OCI-M1 (cell line): ENCODE results near the gene SNX14.
"Not testable (repeated sequence)": the region's sequence is repeated elsewhere in the genome, so short reads cannot be mapped to it uniquely, and the experiment has no call there.

Experiments
- DNase-seq: peaks from one replicate; lab custom pipeline; 2025; lab: John Stamatoyannopoulos, UW

The SNX14 gene, protein sequence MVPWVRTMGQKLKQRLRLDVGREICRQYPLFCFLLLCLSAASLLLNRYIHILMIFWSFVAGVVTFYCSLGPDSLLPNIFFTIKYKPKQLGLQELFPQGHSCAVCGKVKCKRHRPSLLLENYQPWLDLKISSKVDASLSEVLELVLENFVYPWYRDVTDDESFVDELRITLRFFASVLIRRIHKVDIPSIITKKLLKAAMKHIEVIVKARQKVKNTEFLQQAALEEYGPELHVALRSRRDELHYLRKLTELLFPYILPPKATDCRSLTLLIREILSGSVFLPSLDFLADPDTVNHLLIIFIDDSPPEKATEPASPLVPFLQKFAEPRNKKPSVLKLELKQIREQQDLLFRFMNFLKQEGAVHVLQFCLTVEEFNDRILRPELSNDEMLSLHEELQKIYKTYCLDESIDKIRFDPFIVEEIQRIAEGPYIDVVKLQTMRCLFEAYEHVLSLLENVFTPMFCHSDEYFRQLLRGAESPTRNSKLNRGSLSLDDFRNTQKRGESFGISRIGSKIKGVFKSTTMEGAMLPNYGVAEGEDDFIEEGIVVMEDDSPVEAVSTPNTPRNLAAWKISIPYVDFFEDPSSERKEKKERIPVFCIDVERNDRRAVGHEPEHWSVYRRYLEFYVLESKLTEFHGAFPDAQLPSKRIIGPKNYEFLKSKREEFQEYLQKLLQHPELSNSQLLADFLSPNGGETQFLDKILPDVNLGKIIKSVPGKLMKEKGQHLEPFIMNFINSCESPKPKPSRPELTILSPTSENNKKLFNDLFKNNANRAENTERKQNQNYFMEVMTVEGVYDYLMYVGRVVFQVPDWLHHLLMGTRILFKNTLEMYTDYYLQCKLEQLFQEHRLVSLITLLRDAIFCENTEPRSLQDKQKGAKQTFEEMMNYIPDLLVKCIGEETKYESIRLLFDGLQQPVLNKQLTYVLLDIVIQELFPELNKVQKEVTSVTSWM

DNA sequence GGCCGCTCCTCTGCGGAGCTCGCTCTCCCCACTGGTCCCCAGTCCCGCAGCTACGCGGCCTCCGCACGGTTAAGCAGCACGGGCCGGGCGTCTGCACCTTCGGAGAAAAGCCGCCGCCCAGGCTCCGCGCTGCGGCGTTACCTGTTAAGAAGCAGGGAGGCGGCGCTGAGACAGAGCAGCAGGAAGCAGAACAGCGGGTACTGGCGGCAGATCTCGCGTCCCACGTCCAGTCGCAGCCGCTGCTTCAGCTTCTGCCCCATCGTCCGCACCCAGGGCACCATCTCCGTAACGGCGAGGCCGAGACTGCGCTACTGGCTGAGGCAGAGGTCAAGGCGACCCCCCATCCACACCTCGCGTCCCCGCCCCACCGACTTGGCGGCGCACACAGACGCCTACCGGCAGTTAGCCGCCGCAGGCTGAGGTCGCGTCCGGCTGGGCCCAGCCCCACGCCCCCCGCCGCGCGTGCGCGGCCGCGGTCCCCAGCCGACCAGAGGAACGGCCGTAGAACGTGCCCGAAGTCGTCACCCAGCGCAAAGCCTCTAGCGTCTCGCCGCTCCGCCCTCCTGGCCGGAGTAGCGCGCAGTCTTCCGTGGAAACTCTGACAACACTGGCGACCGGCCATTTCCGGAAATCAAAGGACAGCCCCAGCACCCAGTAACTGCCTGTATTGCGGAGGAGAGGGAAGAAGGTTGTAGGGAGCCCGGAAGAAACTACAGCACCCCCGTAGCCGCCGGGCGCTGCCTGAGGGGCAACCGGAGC lies at the start of gene SNX14:
SNX14 (minus strand) TSS at position 421 of the 759 bp plus-strand sequence; CDS start at position 281, 140 bp downstream.
- DNase-seq = peak; percentile 96

DNA sequence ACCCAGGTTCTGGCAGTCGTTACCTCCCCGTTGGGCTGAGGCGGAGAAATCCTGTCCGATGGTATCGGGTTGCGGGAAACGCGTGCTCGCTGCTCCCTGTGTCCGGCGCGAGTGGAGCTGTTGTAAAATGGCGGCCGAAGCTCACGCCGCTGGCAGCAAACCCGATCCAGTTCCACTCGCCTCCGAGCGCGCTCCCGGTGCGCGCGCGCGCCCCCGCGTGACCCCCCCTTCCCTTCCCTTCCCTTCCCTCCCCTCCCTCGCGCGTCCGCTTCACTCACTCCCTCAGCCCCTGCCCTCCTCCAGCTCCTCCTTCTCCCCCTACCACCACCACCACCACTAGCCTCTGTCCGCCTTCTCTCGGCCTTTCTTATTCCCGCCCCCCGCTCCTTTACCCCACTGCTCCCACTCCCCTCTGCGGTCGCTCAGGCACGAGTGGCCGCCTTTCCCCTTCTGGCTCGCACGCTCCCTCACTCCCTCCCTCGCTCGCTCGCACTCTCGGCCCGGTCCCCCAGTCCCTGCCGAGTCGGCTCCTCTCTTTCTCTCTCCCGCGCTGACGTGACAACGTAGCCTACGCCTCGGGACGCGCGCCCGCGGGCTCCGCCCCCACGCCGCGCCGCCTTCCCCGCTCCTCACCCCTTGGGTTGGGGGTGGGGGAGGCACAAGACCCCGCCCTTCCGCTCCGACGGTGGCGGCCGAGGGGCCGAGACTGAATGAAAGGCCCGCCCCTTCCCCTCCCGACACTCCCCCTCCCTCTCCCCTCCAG lies 49.3 kb upstream of the SNX14 start, which contains the start of gene SYNCRIP:
SYNCRIP (minus strand) TSS at position 113 of the 763 bp plus-strand sequence. CDS start 1,447 bp downstream, outside the sequence.
- DNase-seq = peak; percentile 99

DNA sequence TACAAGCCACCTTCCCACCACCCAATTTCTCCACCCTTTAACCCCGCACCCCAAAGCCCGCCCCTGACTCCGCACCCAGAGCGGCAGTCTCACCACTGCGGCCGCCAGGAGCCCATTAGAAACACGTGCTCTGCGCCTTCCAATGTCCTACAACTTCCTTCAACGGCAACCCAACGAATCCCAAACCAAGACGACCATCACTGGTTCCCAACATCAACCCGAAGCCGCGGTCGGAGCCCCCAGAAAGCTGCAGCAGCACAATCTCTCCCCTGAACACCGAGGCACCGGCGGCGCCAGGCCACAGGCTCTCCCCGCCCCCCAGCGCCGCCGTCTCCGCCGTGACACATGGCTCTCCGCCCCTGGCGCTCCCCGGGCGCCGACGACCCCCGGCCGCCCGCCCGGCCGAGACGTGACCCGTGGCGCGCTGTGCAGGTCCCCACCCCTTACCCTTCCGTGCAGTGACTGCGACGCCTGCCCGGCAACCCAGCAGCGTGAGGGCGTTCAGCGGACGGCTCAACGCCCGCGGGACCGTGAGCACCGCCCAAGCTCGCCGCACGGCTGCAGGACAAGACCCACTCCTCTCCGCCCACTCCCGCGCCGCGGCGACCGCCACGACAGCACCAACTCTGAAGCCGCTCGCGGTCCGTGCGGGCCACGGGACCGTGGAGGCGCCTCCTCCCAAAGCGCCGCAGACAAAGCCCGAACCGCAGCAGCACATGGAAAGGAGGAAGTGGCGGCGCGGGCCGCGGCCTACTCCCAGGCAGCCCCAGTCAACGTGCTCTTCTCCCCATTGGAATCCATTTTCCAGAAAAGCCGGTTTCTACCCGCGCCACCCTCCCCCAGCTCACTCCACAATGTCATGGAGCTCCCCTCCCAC lies 48.5 kb upstream of the SNX14 start:
- DNase-seq = peak; percentile 83

DNA sequence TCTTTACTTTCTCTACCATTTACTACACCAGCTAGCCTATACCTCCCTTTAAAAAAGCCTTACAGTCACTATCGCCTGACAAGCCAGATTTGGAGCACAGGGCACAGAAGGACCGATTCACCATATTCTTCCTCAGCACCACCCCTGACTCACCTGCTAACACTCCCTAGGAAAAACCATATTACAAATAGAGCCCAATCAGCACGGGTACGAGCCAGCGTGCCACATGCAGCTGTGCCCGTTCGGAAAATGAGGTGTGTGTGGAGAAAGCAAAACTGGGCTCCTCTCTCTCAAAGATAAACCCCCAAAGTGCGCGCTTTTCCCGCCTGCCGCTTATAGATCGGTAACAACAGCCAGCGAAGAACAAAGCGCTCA lies 47.9 kb upstream of the SNX14 start:
- DNase-seq = peak; percentile 53

DNA sequence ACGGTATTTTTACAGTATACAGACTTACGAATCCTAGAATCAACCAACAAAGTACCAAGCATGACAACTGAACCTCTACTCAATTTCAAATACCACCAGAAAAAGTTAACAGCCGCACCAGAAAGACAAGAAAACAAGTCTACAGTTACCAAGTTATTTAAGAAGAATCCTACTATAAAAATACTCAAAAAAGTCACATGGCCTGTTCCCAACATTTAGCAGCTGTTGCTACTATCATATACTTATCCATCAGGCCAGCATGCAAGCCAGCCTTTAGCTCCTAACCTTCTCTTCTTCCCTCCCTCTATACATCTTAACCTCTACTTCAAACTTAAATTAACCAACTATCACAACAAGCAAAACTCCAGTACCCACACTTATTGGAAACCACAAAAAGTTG lies 47.2 kb upstream of the SNX14 start:
- DNase-seq = no peak

DNA sequence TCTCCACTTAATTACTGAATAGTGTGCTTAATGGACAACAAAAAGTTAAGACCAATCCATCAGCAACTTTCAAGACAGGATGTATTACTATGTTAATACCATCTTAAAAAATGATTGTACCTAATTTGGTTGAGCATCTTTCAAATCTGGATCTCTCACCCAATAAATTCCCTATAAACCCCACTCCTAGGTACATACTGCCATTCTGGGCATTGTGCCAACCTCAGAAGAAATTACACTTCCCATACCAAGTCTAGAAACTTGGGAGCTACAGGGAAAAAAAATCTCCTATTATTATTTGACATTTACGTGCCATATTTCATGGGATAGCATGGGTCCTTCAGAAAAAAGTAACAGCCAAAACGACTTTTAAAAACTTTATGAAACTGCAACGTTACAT lies 43.9 kb upstream of the SNX14 start:
- DNase-seq = no peak

DNA sequence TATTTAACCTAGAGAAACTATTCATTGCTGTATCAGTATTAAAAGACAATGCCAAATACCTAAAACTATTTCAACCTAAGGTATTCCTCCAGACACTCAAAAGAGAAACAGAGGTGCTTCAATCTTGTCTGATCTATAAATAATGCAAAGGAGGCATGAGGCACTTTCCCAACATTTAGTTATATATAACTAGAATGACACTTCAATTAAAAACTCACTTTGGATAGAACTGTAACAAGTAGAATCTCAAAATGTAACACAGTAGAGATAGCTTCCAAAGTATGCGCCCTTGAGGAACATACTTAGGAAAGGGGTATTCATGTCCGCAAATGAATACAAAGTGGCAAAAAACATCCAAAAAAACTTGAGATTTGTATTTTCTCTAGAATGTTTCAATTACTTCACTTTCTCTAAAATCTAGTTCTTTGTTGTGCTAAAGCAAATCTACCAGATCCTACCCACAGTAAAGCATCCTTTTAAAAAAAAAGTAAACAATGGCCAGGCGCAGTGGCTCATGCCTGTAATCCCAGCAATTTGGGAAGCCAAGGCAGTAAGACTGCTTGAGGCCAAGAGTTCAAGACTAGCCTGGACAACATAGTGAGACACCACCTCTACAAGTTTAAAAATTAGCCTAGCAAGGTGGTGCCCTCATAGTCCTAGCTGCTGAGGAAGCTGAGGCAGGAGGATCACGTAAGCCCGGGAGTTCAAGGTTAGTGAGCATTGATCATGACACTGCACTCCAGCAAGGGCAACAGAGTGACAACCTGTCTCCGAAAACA lies 38.7 kb upstream of the SNX14 start:
- no peak for DNase-seq

DNA sequence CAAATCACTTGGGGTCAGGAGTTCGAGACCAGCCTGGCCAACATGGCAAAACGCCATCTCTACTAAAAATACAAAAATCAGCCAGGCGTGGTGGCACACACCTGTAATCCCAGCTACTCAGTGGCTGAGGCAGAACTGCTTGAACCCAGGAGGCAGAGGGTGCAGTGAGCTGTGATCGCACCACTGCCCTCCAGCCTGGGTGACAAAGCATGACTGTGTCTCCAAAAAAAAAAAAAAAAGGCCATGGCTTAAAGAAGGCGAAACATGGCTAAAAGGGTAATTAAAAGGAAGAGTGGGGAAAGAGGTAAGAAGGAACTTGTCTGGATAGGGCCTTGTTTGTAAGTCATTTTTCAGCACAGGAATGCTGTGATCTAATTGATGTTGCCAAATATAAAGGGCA lies 37.5 kb upstream of the SNX14 start:
- DNase-seq = not testable (repeated sequence)

DNA sequence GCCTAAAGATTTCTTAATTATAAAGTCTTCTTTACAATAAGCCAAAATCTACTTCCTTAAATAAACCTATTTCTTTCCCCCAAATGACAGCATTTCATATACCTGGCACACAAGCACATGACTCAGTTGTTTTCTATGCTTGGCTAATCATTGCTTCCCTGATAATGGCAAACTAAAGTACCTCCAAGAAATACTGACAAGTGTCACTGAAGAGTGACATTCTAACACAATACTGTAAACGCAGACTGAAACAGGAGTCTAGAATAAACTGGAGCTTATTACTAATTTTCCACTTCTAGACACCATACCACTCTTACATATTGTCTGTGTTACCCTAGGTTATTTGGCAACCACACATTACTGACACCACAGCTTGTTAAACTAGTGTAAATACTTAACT lies 34.7 kb upstream of the SNX14 start:
- DNase-seq = no peak

DNA sequence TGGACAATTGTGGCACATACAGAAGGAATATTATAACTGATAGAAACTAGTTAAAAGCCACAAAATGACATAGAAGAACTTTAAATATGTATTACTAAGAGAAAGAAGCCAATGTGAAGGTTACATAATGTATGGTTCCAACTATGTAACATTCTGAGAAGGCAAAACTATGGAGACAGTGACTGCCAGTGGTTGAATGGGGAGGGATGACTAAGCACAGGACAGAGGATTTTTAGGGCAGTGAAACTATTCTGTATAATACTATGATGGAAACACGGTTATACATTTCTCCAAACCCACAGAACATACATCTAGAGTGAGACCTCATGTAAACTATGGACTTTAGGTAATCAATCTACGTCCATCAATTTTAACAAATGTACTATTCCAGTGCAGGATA lies 26.6 kb upstream of the SNX14 start:
- no peak for DNase-seq

DNA sequence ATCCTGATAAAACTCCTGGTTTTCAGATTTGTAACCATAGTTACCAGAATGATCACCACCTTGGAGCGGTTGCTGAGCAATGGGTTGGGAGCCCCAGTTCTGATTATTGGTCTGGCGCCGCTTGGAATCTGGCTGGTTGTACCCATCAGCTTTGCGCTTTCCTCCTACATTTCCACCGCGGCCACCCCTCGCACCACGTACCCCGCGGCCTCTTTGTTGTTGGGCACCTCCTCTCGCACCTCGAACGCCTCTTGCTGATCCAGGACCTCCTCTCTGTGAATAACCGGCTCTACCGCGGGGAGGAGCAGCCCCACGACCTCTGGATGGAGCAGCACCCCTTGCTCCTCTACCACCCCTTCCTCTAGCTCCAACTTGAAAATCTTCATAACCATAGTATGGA lies 21.1 kb upstream of the SNX14 start:
- DNase-seq = no peak

DNA sequence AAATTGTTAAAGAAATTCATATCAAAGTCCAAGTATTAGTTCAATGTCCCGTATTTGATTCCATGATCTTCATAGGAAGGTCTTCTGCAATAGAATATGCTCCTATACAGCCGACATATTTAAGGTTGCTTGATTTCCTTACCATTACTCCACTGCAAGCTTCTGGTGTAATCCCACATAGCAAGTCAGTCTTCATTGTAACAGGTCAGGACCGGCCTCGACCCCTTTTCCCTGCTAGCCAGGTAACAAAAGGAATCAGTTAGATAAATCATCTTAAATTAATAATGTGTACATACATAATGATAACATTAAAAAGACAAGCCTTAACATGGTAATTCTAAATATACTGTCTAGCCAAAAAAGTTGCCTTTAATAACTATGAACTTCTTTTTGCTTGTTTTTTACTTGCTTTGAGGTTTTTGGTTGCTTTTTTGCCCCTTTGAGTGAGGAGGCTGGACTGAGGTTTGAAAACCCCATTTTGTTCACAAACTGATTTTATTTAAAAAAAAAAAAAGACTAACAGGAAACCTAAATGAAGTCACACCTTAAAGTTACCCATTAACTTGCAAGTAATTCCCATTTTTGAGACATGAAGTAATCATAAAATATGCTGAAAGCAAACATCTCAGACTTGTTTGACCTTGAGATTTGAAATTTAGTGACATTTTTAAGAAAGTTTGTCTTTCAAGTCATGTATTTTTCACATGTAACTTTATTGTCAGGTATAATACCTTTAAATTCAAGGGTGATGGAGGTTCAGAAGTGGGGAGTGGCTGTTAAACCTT lies 19.2 kb upstream of the SNX14 start:
- no peak for DNase-seq

DNA sequence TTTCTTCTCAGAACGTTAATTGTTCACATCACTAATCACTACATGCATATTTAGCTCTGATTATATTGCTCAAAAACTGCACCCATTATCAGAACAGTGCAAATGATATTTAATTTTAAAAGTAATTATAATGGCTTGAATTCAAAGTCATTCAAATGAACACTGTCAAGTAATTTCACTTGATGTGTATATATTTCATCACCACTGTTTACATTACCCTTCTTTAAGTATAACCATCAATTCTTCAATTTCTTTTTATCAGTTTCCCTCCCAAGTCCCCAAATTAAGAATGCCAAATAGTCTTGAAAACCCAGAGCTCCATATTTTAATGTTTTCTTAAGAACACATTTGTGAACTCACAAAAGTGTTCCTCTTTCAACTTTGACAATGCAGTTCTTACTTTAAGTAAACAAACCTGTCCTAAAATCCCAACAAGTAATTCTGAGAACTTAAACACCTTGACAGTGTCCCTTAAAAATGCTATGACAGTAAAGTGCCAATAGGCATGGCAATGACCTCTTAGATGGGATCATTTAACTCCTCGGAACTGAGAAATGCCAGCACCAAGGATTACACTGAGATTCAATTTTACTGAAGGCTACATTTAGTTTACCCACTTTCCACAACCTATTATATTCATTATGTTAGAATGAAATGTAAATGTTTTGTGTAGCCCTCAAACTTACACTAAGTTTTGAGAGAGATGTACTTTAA lies 16.7 kb upstream of the SNX14 start:
- no peak for DNase-seq

DNA sequence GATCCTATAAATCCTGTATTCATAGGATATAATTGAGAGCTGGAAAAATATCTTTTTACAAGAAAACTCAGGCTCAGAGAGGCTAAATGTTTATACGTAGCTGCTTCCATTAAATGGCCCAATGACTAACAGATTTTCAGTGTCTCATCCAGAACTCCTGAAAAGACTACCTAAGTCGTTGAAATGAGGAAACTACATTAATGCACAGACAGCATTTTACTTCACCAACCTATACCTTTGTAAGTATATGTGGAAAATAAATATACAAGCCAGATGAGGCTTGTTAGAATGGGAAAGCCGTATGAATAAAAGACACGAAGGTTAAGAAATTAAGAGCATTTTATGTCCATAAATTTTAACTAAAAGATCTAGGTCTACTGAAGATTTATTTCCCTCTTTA lies 8.4 kb upstream of the SNX14 start:
- DNase-seq = no peak

DNA sequence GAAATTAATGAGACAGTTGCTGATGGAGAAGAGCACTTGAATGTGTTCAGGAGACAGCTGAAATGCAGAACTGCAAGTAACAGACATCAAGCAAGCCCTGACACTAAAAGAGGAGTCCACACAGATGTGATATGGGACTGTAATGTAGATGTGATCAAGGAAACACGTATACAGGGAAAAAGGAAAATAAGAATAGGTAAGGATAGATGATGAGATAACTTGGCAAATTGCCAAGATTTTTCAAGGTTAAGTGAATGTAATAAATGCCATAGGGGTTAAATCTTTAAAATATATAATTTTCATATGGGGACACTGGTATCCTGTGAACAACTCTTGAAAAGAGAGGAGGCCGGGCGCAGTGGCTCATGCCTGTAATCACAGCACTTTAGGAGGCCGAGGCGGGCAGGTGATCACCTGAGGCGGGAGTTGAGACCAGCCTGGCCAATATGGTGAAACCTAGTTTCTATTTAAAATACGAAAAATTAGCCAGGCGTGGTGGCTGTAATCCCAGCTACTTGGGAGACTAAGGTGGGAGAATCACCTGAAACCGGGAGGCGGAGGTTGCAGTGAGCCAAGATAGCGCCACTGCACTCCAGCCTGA lies 7.2 kb upstream of the SNX14 start:
- DNase-seq = no peak

DNA sequence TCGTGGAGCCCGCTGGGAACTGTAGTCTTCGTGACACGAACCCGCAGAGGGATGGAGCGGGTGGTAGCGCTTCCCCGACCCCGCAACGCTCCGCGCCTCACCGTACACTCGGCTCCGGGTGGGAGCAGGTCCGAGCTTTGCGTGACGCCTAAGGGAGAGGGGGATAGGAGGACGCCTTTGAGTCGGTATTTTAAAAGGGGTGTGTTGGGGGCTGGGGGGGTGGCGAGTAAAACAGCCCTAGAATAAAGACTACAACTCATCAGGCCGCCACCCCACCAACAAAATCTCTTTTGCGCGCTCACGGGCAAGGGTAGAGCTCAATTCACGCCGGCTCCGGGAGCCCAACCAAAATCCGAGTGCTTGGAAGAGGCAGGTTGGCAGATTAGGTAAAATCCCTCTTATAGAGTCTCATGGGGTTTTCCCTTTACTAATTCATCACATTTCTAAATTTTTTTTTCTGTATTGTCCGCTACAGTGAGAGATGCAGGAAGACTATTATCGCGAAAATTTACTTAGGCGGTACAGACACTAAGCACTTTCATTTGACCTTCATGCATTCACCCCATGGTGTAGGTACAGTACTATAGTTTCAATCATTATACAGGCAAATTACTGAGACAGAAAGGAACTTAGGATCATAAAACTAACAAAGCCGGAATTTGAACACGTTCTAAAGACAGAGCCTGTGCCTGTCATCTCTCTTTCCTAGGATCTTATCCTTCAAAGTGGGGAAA lies 706 bp upstream of the SNX14 start:
- peak; percentile 80 for DNase-seq

DNA sequence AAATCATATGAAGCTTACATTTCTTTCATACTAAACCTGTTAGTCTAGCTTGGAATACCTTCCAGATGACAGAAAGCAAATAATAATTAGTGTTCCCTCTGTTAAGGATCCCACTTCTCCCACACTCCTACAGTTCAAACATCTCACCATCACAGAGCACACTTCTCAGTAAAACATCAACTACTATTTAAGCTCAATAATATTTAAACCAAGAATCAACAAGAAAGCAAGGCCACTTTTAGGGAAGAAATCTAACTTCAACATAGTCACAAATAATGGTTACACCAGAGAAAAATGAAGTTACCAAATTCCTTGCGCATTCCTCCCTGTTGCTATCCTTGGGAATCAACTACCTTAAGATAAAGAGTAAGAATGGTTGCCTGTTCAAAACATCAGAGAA lies 1.6 kb downstream of the SNX14 start:
- no peak for DNase-seq
